Activated naive CD8-positive, alpha-beta T cell treated with anti-CD3 and anti-CD28 coated beads, Interleukin-2, amount 10 ng/mL, durations not matched to agents 7 days and 5 days (primary cell): Measurements from ENCODE around the gene ALG12. TPM values are rescaled to one million over a fixed set of nuclear protein-coding genes. Genes with fewer than 3 reads are reported as not detected.
"Not testable (repeated sequence)": the region's sequence is repeated elsewhere in the genome, so short reads cannot be mapped to it uniquely, and the experiment has no call there.

Experiments
- ATAC-seq: fragments of 150-1000 bp; cut with Tn5 transposase; one replicate; pipeline ENCODE4 v1.10.0; 2021; ENCODE audit warnings: low read depth, moderate library complexity
- POLR2A ChIA-PET: fragments of 350-600 bp; sonication (Branson Sonifier 250); formaldehyde crosslinking; loops from one replicate; lab custom pipeline; 2021; ENCODE audit warnings: antibody characterized with exemption; lab: Charles Lee
- DNase-seq: peaks from one replicate; pipeline ENCODE4 v3.0.0; 2021
- H3K27ac Mint-ChIP-seq: one replicate; pipeline ENCODE4 v1.8.0; 2022; ENCODE audit warnings: mild to moderate bottlenecking, mixed read lengths
- H3K27me3 Mint-ChIP-seq: one replicate; pipeline ENCODE4 v1.8.0; 2022; ENCODE audit warnings: mild to moderate bottlenecking, moderate library complexity, mixed read lengths
- H3K36me3 Mint-ChIP-seq: one replicate; pipeline ENCODE4 v1.8.0; 2021; ENCODE audit warnings: mild to moderate bottlenecking, mixed read lengths
- H3K4me1 Mint-ChIP-seq: one replicate; pipeline ENCODE4 v1.8.0; 2021; ENCODE audit warnings: mixed read lengths
- H3K4me3 Mint-ChIP-seq: one replicate; pipeline ENCODE4 v1.8.0; 2022; ENCODE audit warnings: mild to moderate bottlenecking, moderate library complexity, mixed read lengths
- H3K9me3 Mint-ChIP-seq: one replicate; pipeline ENCODE4 v1.8.0; 2021; ENCODE audit warnings: mixed read lengths
- microRNA-seq: library from miRNA; unstranded; fragments of <30 nt; microRNA quantifications from one replicate; pipeline ENCODE4 v1.2.0, GENCODE V29; 2022
- total RNA-seq, 2 experiments: library from RNA; stranded (reverse); gene quantifications; one replicate each; pipeline ENCODE4 v1.2.3, GENCODE V29; 2021

The ALG12 gene
- total RNA-seq, 2 experiments from 2014 or later, result 18.0 to 20.2 TPM

DNA sequence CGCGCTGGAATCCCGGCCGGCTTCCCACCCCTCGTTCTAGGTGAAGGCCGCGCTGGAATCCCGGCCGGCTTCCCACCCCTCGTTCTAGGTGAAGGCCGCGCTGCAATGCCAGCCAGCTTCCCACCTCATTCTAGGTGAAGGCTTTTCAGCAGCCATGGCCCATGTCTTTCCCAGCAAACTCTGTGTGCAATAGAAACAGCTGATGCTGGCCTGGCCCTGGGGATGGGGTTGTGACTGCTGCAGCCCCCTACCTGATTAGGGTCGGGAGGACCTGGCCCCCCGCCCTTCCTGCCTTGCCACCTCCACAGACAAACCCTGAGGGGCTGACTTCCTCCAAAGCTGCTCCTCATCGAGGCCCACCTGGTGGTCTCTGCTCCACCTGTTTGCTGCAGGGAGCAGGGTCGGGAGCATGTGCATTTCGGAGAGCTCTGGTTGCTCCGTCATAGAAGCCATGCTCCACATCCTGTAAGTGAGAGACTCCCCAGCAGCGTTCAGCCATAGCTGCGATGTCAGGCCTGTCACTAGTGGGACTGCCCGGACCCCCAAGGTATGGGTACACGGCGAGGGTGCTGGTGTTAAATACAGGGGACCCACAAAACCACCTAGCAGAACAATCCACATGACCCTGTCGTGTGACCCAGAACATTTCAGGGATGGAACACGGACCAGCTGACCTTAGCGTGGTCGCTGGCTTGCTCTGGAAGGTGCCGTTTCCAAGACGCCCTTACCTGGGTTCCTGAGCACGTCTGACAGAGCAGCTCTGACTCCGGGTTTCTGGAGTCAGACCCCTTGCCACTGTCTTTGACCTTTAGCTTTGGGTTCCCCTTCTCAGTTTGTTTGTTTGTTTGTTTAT lies 61.2 kb downstream of the ALG12 start:
- Mint-ChIP-seq H3K27me3 (no peaks in the 10 kb centered on the region), H3K27ac (no peak overlapping the region), H3K36me3 (peaks cover 5% of the 10 kb centered on the region), H3K4me1 (peaks cover 31% of the 10 kb centered on the region), H3K4me3 (no peak overlapping the region), H3K9me3 (no peaks in the 10 kb centered on the region)
- POLR2A ChIA-PET, result no interaction called here
- no peak for ATAC-seq
- DNase-seq, result peak; percentile 22

DNA sequence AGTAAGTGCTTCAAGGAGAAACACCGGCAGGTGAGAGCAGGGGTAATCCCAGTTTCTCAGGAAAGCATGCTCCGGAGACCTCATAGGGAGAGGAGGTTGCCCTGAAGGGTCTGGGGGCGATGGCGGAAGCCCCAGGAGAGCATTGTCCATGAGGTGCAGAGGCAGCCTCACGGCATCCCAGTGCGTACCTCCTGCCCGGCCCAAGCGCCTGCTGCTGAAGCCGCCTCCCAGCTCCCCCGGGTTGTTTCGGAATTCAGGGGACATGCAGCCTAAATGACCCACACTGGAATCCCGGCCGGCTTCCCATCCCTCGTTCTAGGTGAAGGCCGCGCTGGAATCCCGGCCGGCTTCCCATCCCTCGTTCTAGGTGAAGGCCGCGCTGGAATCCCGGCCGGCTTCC lies 61.9 kb downstream of the ALG12 start:
- POLR2A ChIA-PET, result interaction anchor here (2.6 kb wide), 1 partner anchor 30 kb away, joined by 16 read pairs; no protein-coding TSS in a partner anchor
- DNase-seq (peak; percentile 11), ATAC-seq (no peak)
- Mint-ChIP-seq H3K9me3 (no peaks in the 10 kb centered on the region), H3K4me1 (peaks cover 32% of the 10 kb centered on the region), H3K4me3 (peak overlapping the region; percentile 93), H3K27ac (no peak overlapping the region), H3K36me3 (peaks cover 3% of the 10 kb centered on the region), H3K27me3 (peaks cover 5% of the 10 kb centered on the region)

DNA sequence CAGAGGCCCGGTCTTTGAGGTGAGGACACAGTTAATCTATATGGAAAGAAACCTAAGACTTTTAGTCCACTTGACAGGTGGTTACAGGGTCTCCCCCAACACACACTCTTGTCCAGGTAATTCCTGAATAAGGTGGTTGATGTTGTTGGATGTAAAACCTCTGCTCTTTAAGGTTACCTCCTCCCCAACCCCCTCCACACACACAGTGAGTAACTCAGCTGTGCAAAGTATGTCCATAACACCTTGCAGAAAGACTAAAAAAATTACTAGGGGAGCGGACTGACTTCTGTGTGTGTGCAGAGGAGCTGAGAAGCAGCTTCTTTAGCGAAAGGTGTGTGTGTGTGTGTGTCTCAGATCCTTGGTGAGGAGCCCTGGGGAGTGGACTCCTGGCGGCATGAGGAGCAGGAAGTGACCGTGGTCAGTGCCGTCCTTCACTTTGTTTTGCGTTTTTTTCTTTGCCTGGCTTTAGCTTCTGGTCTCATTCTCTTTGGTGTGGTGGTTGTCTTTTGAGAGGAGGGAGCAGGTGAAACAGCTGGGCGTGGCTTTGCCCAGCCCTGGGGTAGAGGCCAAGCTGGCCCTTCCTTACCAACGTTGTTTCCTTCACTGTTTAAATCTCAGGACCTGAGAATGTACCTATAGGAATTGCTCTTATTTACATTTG lies 62.9 kb downstream of the ALG12 start:
- Mint-ChIP-seq H3K4me3 (peak overlapping the region; percentile 93), H3K27ac (peak overlapping the region; percentile 67), H3K9me3 (no peaks in the 10 kb centered on the region), H3K27me3 (peaks cover 10% of the 10 kb centered on the region), H3K4me1 (peaks cover 31% of the 10 kb centered on the region), H3K36me3 (peaks cover 3% of the 10 kb centered on the region)
- ATAC-seq (no peak), DNase-seq (peak; percentile 26)
- POLR2A ChIA-PET, result interaction anchor here (0.9 to 2.6 kb wide), 9 partner anchors 17 to 106 kb away, joined by 3 to 16 read pairs (median 4); partner anchors contain the start of genes ALG12, CRELD2 and PIM3

DNA sequence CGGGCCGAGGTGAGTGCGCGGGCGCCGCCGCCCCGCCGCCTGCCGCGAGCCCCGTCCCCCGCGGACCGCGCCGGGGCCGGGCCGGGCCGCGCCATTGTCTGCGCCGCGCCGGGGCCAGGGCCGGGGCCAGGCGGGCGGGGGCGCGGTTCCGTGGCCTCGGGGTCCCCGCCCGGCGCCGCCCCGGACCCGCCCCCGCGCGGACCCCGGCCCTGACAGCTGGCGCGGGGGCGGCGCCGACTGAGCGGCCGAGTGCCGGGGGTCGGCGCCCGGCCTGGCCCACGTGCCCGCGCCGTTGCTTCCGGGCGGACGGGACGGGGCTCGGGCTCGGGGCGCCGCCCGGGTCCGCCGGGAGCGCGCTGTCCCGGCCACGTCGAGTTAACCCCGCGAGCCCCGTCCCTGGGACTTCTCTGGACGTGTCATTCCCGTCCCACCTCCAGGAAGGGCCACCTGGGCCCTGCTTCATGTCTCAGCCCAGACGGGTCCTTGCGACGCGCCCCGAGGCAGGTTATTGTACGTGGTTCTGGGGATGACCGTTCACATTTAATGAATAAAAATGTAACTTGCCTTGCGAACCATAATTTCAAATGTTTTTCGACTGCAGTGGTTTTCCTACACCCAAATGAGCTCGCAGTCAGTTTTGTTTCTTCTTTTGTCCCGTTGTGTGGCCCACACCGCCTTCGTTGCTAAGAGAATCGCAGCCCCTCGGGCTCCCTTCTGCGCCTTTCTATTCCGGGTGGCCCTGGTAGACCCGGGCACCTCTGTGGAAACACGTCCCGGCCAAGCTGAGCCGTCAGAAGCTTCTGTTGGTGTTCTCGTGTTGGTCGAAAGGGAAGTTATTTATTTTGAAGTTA lies 64.0 kb downstream of the ALG12 start:
- peak overlapping the region; percentile 90 for H3K27ac Mint-ChIP-seq
- H3K4me3 Mint-ChIP-seq, result peak overlapping the region; percentile 93
- H3K9me3 Mint-ChIP-seq, result no peaks in the 10 kb centered on the region
- peaks cover 29% of the 10 kb centered on the region for H3K4me1 Mint-ChIP-seq
- DNase-seq (peak; percentile 61), ATAC-seq (peak; percentile 29)
- POLR2A ChIA-PET, result interaction anchor here (1.2 to 2.6 kb wide), 8 partner anchors 16 to 107 kb away, joined by 3 to 16 read pairs (median 5); partner anchors contain the start of genes ALG12, CRELD2 and PIM3
- H3K36me3 Mint-ChIP-seq, result peaks cover 3% of the 10 kb centered on the region
- H3K27me3 Mint-ChIP-seq, result peaks cover 16% of the 10 kb centered on the region

DNA sequence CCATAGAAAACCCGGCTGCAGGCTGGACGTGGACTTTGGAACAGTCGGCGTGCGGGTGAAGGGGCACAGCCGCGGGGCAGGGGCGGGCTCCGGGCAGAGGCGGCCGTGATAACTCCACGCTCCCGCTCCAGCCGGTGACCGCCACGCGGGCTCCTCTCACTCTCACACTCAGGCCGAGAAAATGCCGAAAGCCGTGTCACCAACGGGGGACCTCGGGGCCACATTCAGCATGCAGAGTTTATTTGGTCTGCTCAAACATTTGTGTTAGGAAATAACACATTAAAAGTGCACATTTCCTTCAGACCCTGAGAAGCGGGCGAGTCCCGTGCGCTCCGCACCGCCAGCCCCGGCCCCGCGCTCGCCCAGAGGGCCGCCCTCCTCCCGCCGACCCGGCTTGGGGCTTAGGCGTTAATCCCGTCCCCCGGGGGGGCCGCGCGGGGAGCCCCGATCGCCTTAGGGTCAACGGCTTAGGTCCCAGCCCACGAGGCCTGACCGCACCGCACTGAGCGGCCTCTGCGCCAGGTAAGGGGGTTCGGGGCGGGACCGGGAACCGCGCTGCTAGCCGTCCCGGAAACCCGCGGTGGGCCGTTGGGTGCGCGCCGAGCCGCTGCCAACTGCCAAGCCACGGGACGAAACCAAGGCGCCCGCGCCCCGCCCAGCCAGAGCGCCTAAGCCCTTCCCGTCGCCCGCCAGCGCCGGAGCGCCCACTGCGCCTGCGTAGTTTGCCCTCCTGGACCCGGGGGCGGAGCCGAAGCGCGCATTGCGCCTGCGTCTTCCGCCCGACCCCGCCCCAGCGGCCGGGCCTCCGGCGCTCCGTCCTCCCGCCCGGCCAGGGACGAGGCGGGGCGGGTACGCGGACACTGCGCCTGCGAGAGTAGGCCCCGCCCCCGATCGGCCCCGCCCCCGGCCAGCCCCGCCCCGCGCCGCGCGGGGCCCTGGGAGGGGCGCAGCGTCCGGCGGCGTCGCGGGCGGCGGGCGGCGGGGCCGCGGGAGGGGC lies 65.0 kb downstream of the ALG12 start, which contains the start of gene ZBED4:
TSS of gene ZBED4 (plus strand) at position 947 of the 997 bp plus-strand sequence. CDS start 29,819 bp downstream, outside the sequence.
- peaks cover 27% of the 10 kb centered on the region for H3K4me1 Mint-ChIP-seq
- POLR2A ChIA-PET, result interaction anchor here (1.3 to 2.3 kb wide), 3 partner anchors 15 to 63 kb away, joined by 3 to 10 read pairs (median 7); no protein-coding TSS in a partner anchor
- H3K36me3 Mint-ChIP-seq, result no peaks in the 10 kb centered on the region
- H3K9me3 Mint-ChIP-seq, result no peaks in the 10 kb centered on the region
- H3K27me3 Mint-ChIP-seq, result peaks cover 16% of the 10 kb centered on the region
- peak within 1 kb of the TSS; percentile 90 for H3K27ac Mint-ChIP-seq
- peak within 1 kb of the TSS; percentile 93 for H3K4me3 Mint-ChIP-seq
- ATAC-seq (peak; percentile 83), DNase-seq (peak; percentile 100)

DNA sequence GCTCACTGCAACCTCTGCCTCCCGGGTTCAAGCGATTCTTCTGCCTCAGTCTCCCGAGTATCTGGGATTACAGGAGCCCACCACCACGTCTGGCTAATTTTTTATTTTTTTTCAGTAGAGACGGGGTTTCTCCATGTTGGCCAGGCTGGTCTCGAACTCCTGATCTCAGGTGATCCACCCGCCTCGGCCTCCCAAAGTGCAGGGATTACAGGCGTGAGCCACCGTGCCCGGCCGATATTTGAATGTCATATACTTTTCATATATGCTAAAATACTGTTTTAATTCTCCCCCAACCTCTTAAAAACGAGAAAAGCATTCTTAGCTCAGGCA lies 65.7 kb downstream of the ALG12 start:
- Mint-ChIP-seq H3K4me1 (peaks cover 28% of the 10 kb centered on the region), H3K27me3 (peaks cover 23% of the 10 kb centered on the region), H3K4me3 (peak overlapping the region; percentile 64), H3K27ac (peak overlapping the region; percentile 68)
- not testable (repeated sequence) for DNase-seq, H3K9me3 Mint-ChIP-seq, H3K36me3 Mint-ChIP-seq, ATAC-seq
- POLR2A ChIA-PET, result interaction anchor here (1.3 to 2.3 kb wide), 3 partner anchors 14 to 63 kb away, joined by 3 to 10 read pairs (median 7); no protein-coding TSS in a partner anchor

DNA sequence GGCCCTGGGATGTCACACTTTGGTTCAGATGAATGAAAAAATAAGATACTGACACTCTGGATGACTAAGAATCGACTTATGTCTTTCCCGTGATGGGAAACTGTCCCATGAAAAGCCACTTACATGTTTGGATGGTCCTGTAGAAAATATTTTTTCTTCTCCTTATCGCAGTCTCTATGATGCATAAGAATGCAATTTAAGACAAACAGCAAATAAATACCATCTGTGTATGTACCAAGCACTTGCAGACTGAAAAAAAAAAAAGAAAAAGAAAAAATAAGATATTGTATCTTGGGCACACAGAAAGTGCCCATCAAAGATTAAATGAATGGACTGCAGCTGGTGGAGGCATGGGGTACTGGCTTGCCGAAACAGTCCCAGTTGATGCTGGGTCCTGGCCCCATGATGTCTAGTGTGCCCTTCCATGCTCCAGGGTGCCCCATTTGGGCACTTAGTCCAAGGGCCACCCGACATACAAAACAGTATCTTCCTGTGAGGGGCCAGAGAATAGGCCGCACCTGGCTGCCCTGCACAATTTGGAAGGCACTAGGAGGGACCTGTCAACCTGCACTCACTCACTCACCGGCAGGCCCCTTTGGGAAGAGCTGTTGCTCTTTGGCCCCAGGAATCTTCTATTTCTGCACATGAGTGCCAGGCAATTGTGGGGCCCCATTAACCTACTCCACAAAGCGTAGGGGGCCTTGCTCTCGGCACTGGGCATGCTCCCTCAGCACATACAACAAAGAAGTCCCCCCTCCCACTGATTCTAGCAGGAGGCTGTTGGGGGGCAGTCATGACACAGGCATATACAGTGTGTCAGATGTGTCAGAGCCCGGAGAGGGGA lies 67.1 kb downstream of the ALG12 start:
- ATAC-seq, result no peak
- POLR2A ChIA-PET, result interaction anchor here (0.6 to 2.3 kb wide), 3 partner anchors 10 to 38 kb away, joined by 5 to 10 read pairs (median 6); no protein-coding TSS in a partner anchor
- H3K36me3 Mint-ChIP-seq, result no peaks in the 10 kb centered on the region
- no peaks in the 10 kb centered on the region for H3K9me3 Mint-ChIP-seq
- peaks cover 26% of the 10 kb centered on the region for H3K4me1 Mint-ChIP-seq
- H3K27me3 Mint-ChIP-seq, result peaks cover 37% of the 10 kb centered on the region
- DNase-seq, result peak; percentile 31
- peak overlapping the region; percentile 44 for H3K27ac Mint-ChIP-seq
- H3K4me3 Mint-ChIP-seq, result peak overlapping the region; percentile 28

Small RNA genes within 50 kb of the gene (microRNA-seq; reads per million reads assigned to microRNA genes)
- 4.2 reads per million for gene MIR6821

Other genes with a start within 250 kb of the ALG12 start
- gene BRD1, start 90.6 kb downstream of the ALG12 start, total RNA-seq, result 10 to 100 TPM; 56.7 to 56.9 TPM
- 10 to 100 TPM; 21.0 to 21.5 TPM for gene ZBED4, start 64.6 kb downstream of the ALG12 start, total RNA-seq
- 10 to 100 TPM; 40.3 to 41.0 TPM for gene CRELD2, start 196 bp upstream of the ALG12 start, total RNA-seq
- gene PIM3, start 42.3 kb upstream of the ALG12 start, total RNA-seq, result 10 to 100 TPM; 44.3 to 48.5 TPM
- not detected for gene IL17REL, start 94.3 kb upstream of the ALG12 start, total RNA-seq
- gene TTLL8, start 139.9 kb upstream of the ALG12 start, total RNA-seq, result not detected
- gene MLC1, start 167.0 kb upstream of the ALG12 start, total RNA-seq, result 1 to 10 TPM; 4.2 to 4.9 TPM
- not detected for gene MOV10L1, start 171.6 kb upstream of the ALG12 start, total RNA-seq